OCI-LY1 (cell line): ENCODE results near the gene CCRL2.

ENCODE experiments used
- H2AFZ ChIP-seq: fragments of 200-600 bp; sonication (generic), shearing (Covaris generic); 2 replicates; pipeline ENCODE4 v1.6.0; 2014; ENCODE audit warnings: antibody characterized with exemption, mild to moderate bottlenecking, low read length
- H3F3A ChIP-seq: fragments of 200-600 bp; sonication (generic), shearing (Covaris generic); 2 replicates; pipeline ENCODE4 v1.6.0; 2014; ENCODE audit warnings: mild to moderate bottlenecking, antibody characterized with exemption, low read length, moderate library complexity; ENCODE audit not compliant: insufficient read depth
- H3K27ac ChIP-seq: fragments of 200-600 bp; sonication (generic); 2 replicates; pipeline ENCODE4 v1.5.1; 2014; ENCODE audit warnings: low read length, mixed run types, mild to moderate bottlenecking, low read depth; ENCODE audit not compliant: poor library complexity, severe bottlenecking
- H3K27me3 ChIP-seq: fragments of 200-600 bp; sonication (generic); 2 replicates; pipeline ENCODE4 v1.6.0; 2014; ENCODE audit warnings: antibody characterized with exemption, mild to moderate bottlenecking, low read length, moderate library complexity; ENCODE audit not compliant: insufficient read depth
- H3K36me3 ChIP-seq: fragments of 200-600 bp; sonication (generic); 2 replicates; pipeline ENCODE4 v1.6.1; 2014; ENCODE audit warnings: mild to moderate bottlenecking, antibody characterized with exemption, low read length, moderate library complexity, mixed read lengths; ENCODE audit not compliant: insufficient read depth
- H3K4me1 ChIP-seq: fragments of 200-600 bp; sonication (generic); 2 replicates; pipeline ENCODE4 v1.5.1; 2014; ENCODE audit warnings: mild to moderate bottlenecking, low read length, moderate library complexity; ENCODE audit not compliant: insufficient read depth, severe bottlenecking
- H3K4me2 ChIP-seq: fragments of 200-600 bp; sonication (generic), shearing (Covaris generic); 2 replicates; pipeline ENCODE4 v1.6.1; 2014; ENCODE audit warnings: low read length
- H3K4me3 ChIP-seq: fragments of 200-600 bp; sonication (generic); 2 replicates; pipeline ENCODE4 v1.5.1; 2014; ENCODE audit warnings: low read length, low read depth, mild to moderate bottlenecking, mixed read lengths; ENCODE audit not compliant: poor library complexity, severe bottlenecking
- H3K79me2 ChIP-seq: fragments of 200-600 bp; shearing (Covaris generic); 2 replicates; pipeline ENCODE4 v1.6.1; 2016; ENCODE audit warnings: mixed run types, low read length, mixed read lengths; ENCODE audit not compliant: insufficient read depth
- H3K9ac ChIP-seq: fragments of 200-600 bp; sonication (generic), shearing (Covaris generic); 2 replicates; pipeline ENCODE4 v1.6.1; 2014; ENCODE audit warnings: mild to moderate bottlenecking, low read length, mixed read lengths
- H3K9me2 ChIP-seq: fragments of 200-600 bp; sonication (generic), shearing (Covaris generic); 2 replicates; pipeline ENCODE4 v1.6.1; 2014; ENCODE audit warnings: low read depth, mild to moderate bottlenecking, low read length, mixed read lengths
- H3K9me3 ChIP-seq: fragments of 200-600 bp; shearing (Covaris generic); 2 replicates; pipeline ENCODE4 v1.6.1; 2014; ENCODE audit warnings: low read length, mixed read lengths
- H4K20me1 ChIP-seq: fragments of 200-600 bp; sonication (generic), shearing (Covaris generic); 2 replicates; pipeline ENCODE4 v1.6.0; 2016; ENCODE audit warnings: mild to moderate bottlenecking, low read length; ENCODE audit not compliant: insufficient read depth
- CTCF ChIP-seq: fragments of 200-600 bp; sonication (generic), shearing (Covaris generic); IDR thresholded peaks from 2 replicates; pipeline ENCODE4 v1.5.1; 2017; ENCODE audit warnings: mild to moderate bottlenecking, antibody characterized with exemption, low read length, moderate library complexity, mixed read lengths
- EZH2 ChIP-seq: fragments of 200-600 bp; sonication (generic), shearing (Covaris generic); IDR thresholded peaks from 2 replicates; pipeline ENCODE4 v1.8.0; 2017; ENCODE audit warnings: borderline replicate concordance, mixed run types, mild to moderate bottlenecking, antibody characterized with exemption, low read length, moderate library complexity, mixed read lengths

The CCRL2 gene

DNA sequence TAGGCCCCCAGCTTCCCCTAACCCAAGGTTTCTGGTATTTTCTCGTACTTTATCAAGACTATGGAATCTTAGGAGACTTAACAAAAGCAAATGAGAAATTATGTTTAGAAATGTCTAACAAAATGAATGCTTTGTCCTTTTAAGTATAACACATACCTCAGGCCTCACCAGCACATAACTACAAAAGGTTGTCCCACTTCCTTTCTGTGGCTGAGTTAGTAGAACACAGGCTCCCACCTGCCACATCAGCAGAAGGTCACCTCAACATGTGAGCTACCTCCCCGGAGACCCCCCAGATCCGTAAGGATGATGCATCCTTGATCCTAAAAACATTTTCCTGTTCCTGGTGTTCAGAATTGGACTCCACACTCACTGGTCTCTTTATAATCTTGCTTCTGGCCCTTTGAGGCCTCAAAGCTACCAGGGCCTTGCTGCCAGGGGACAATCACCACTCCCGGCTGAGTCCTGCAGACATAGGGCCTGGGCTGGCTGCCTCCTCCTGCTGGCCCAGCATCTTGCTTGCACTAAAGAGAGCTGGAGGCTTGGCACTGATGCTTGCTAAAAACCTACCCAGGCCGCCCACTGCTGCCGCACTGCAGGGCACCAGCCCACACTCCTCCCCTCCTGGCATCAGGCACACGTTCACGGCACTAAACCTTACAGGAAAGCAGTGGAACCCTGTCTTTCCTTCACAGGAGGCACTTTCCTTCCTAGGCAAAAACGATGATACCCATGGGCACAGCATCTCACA, 2.9 kb downstream of the CCRL2 start:
- no peaks in the 10 kb centered on the region for H4K20me1 ChIP-seq
- no peaks in the 10 kb centered on the region for H3K4me1 ChIP-seq
- H3K4me2 ChIP-seq: no peak overlapping the region
- H3K9me3 ChIP-seq: no peaks in the 10 kb centered on the region
- no peaks in the 10 kb centered on the region; the same call in 1 of the 2 replicates for H3K27me3 ChIP-seq
- no peak overlapping the region for H3K4me3 ChIP-seq
- H3K27ac ChIP-seq: no peak overlapping the region
- H3K9me2 ChIP-seq: no peaks in the 10 kb centered on the region
- no peaks in the 10 kb centered on the region for H3K36me3 ChIP-seq
- TF ChIP-seq EZH2: no peak
- TF ChIP-seq CTCF: no peak
- H3F3A ChIP-seq: no peaks in the 10 kb centered on the region
- H3K9ac ChIP-seq: no peak overlapping the region
- H3K79me2 ChIP-seq: no peaks in the 10 kb centered on the region
- no peak overlapping the region for H2AFZ ChIP-seq

DNA sequence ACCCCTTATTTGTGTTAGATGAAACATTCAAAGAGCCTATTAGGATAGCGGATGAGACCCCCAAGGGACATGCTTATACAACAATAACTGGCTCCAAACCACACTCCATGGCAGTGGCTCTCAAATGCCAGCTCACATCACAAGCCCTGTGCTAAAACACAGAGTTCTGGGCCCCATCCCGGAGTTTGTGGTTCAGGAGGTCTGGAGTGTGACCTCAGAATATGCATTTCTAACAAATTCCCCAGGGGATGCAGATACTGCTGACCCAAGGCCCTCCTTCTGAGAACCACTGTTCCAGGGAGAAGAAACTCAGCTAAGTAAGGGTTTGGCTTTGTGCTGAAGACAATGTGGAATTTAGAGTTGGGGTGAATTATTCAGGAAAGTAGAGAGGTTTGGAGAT, 3.6 kb downstream of the CCRL2 start:
- no peaks in the 10 kb centered on the region for H3K36me3 ChIP-seq
- no peaks in the 10 kb centered on the region for H3K9me2 ChIP-seq
- no peak overlapping the region for H2AFZ ChIP-seq
- H3K4me1 ChIP-seq: no peaks in the 10 kb centered on the region
- H4K20me1 ChIP-seq: no peaks in the 10 kb centered on the region
- no peaks in the 10 kb centered on the region; the same call in 1 of the 2 replicates for H3K27me3 ChIP-seq
- no peak overlapping the region for H3K9ac ChIP-seq
- no peak overlapping the region for H3K27ac ChIP-seq
- no peaks in the 10 kb centered on the region for H3K9me3 ChIP-seq
- H3K4me3 ChIP-seq: no peak overlapping the region
- TF ChIP-seq EZH2 (no peak), CTCF (no peak)
- H3K4me2 ChIP-seq: no peak overlapping the region
- no peaks in the 10 kb centered on the region for H3K79me2 ChIP-seq
- H3F3A ChIP-seq: no peaks in the 10 kb centered on the region

- no peaks in the 10 kb centered on the region for H3K36me3 ChIP-seq
- H3K9me2 ChIP-seq: no peaks in the 10 kb centered on the region
- no peaks in the 10 kb centered on the region for H3K9me3 ChIP-seq
- no peak overlapping the region for H3K4me2 ChIP-seq
- TF ChIP-seq CTCF: no peak
- TF ChIP-seq EZH2: no peak
- H4K20me1 ChIP-seq: no peaks in the 10 kb centered on the region
- no peak overlapping the region for H3K9ac ChIP-seq
- H3K79me2 ChIP-seq: no peaks in the 10 kb centered on the region
- H3F3A ChIP-seq: no peaks in the 10 kb centered on the region
- H3K4me1 ChIP-seq: no peaks in the 10 kb centered on the region
- H3K27ac ChIP-seq: no peak overlapping the region
- H3K27me3 ChIP-seq: no peaks in the 10 kb centered on the region; the same call in 1 of the 2 replicates
- H2AFZ ChIP-seq: no peak overlapping the region
- no peak overlapping the region for H3K4me3 ChIP-seq
Observed at GRCh38 chr3:46411271-46411670, 4.2 kb downstream of the CCRL2 start.
